ENCODE results near the gene PATJ. TPM values are rescaled to one million over a fixed set of nuclear protein-coding genes. Genes with fewer than 3 reads are reported as not detected.
"Not testable (repeated sequence)": the region's sequence is repeated elsewhere in the genome, so short reads cannot be mapped to it uniquely, and the experiment has no call there.

The PATJ gene
- total RNA-seq, 1 donor from 2014 or later: 5.1 TPM

DNA sequence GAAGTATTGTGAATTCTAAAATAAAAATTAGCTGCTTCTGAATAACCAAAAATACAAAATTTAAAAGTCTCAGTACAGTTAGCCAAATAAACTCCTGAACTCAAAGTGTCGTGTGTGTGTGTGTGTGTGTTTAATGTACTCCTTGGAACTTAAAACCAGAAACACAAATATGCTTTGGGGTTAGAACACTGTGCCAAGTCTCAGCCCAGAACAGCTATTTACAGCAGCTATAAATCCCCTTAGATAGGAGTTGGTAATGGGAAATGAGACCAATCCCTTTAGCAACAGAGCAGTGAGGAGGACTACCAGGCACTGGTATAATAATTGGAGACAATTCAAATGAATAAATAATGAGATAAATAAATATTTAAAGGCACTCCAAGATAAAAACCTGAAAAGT lies 83.1 kb downstream of the PATJ start:
- Mint-ChIP-seq H3K27me3 (no peaks in the 10 kb centered on the region), H3K4me1 (peaks cover 2% of the 10 kb centered on the region), H3K4me3 (no peak overlapping the region)

GRCh38 chr1:61828805-61829204 lies 86.5 kb downstream of the PATJ start:
- no peak for DNase-seq
- H3K4me3 Mint-ChIP-seq: no peak overlapping the region
- intact Hi-C loops (cut with micrococcal nuclease): no loop called here
- peaks cover 16% of the 10 kb centered on the region for H3K36me3 Mint-ChIP-seq (ENCODE audit: low read depth)
- no peaks in the 10 kb centered on the region for H3K27me3 Mint-ChIP-seq
- H3K4me1 Mint-ChIP-seq: peaks cover 2% of the 10 kb centered on the region
- no peak overlapping the region for H3K27ac Mint-ChIP-seq
- no peaks in the 10 kb centered on the region for H3K9me3 Mint-ChIP-seq

More for the DNA sequence above, 83.1 kb downstream of the PATJ start:
- Mint-ChIP-seq H3K9me3 (peaks cover 7% of the 10 kb centered on the region), H3K27ac (no peak overlapping the region), H3K36me3 (ENCODE audit: low read depth) (peaks cover 28% of the 10 kb centered on the region)
- DNase-seq: no peak
- intact Hi-C loops (cut with micrococcal nuclease): no loop called here

GRCh38 chr1:61836649-61837048 lies 94.4 kb downstream of the PATJ start:
- Mint-ChIP-seq H3K27ac (no peak overlapping the region), H3K4me1 (no peaks in the 10 kb centered on the region), H3K4me3 (no peak overlapping the region), H3K27me3 (no peaks in the 10 kb centered on the region), H3K36me3 (ENCODE audit: low read depth) (no peaks in the 10 kb centered on the region), H3K9me3 (no peaks in the 10 kb centered on the region)
- DNase-seq: no peak
- intact Hi-C loops (cut with micrococcal nuclease): no loop called here

GRCh38 chr1:61837607-61838006 lies 95.3 kb downstream of the PATJ start:
- H3K36me3 Mint-ChIP-seq (ENCODE audit: low read depth); H3K27ac Mint-ChIP-seq; H3K27me3 Mint-ChIP-seq; intact Hi-C loops (cut with micrococcal nuclease); H3K9me3 Mint-ChIP-seq; H3K4me3 Mint-ChIP-seq; H3K4me1 Mint-ChIP-seq; DNase-seq: not testable (repeated sequence)

- Mint-ChIP-seq H3K4me3 (no peak overlapping the region), H3K36me3 (ENCODE audit: low read depth) (no peaks in the 10 kb centered on the region), H3K27ac (no peak overlapping the region), H3K4me1 (peaks cover 2% of the 10 kb centered on the region), H3K9me3 (no peaks in the 10 kb centered on the region), H3K27me3 (no peaks in the 10 kb centered on the region)
- intact Hi-C loops (cut with micrococcal nuclease): loop anchor here (5.0 kb wide), 1 partner anchor 112 kb away; the partner anchor contains the start of gene TM2D1
- no peak for DNase-seq
Observed at GRCh38 chr1:61839679-61840078, 97.4 kb downstream of the PATJ start.

DNA sequence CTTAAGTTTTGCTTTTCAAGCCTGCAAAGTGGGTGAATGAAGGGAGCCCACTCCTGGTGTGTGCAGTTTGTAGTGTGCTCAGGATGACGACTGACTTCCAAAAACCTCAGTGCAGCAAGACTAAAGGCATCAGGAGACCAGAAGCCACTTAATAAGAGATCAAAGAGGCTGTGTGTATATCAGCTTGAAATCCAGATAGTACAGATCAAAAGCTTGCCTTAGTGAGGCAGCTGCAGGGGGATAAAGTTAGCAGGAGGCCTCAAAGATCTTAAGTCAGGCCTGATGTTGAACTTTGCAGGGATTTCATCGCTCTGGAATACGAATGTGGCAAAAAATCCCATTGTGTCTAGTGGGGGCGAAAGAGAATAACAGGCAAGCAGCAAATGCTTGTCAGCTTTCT lies 99.8 kb downstream of the PATJ start:
- Mint-ChIP-seq H3K36me3 (ENCODE audit: low read depth) (no peaks in the 10 kb centered on the region), H3K27me3 (no peaks in the 10 kb centered on the region), H3K4me3 (no peak overlapping the region), H3K9me3 (no peaks in the 10 kb centered on the region), H3K27ac (no peak overlapping the region), H3K4me1 (peaks cover 2% of the 10 kb centered on the region)
- DNase-seq: no peak
- intact Hi-C loops (cut with micrococcal nuclease): loop anchor here (5.0 kb wide), 1 partner anchor 115 kb away; the partner anchor contains the start of gene TM2D1

DNA sequence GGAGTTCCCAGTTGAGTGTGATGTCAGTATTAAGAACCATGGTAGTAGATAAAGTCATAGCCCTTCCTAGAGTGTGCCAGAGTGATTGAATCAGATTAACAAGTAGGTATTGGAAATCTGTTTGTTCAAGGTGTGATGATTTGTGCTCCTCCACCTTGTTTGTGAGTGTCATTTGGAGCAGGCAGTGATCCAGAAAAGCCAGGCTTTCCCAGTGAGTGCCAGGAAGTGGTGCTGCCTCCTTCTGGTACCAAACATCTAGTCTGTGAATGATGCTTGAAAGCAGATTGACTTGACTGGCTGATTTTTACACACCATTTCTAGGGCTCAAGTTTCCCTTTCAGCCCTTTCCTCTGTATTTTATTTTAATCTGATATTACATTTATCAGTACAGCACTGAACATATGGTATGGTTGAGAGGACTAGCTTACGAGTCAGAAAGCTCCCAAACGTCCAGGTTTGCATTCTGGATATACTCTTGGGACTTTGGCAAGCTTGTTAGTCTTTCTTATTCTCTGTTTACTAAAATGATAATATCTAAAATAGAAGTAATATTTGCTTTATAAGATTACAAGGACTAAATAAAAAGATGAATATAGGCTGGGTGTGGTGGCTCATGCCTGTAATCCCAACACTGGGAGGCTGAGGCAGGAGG lies 100.7 kb downstream of the PATJ start:
- H3K4me3 Mint-ChIP-seq: no peak overlapping the region

DNA sequence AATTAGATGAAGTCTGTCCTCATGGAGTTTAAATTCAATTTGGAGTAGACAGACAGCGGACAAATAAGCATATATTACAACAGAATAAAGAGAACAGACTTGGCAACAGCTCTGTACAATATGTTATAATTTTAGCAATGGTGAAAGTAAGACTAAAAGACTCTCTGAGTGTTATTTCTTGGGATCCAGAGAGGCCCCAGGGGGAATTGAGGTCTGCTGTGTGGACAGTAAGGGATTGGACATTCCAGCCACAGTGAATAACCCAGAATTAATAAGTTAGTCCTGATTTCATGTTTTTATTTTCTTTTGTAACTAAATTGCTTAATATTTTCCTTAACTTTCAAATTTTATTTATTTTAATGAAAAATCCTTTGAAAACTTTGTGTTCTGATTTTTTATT lies 101.7 kb downstream of the PATJ start:
- intact Hi-C loops (cut with micrococcal nuclease): loop anchor here (5.0 kb wide), 1 partner anchor 117 kb away; the partner anchor contains the start of gene TM2D1
- Mint-ChIP-seq H3K4me1 (peaks cover 2% of the 10 kb centered on the region), H3K36me3 (ENCODE audit: low read depth) (no peaks in the 10 kb centered on the region), H3K4me3 (no peak overlapping the region), H3K27me3 (no peaks in the 10 kb centered on the region), H3K9me3 (no peaks in the 10 kb centered on the region), H3K27ac (no peak overlapping the region)
- DNase-seq: no peak

More for the DNA sequence above, 100.7 kb downstream of the PATJ start:
- peak; percentile 54 for DNase-seq
- Mint-ChIP-seq H3K4me1 (peaks cover 2% of the 10 kb centered on the region), H3K27ac (no peak overlapping the region), H3K27me3 (no peaks in the 10 kb centered on the region), H3K9me3 (no peaks in the 10 kb centered on the region), H3K36me3 (ENCODE audit: low read depth) (no peaks in the 10 kb centered on the region)
- intact Hi-C loops (cut with micrococcal nuclease): loop anchor here (5.0 kb wide), 1 partner anchor 116 kb away; the partner anchor contains the start of gene TM2D1

DNA sequence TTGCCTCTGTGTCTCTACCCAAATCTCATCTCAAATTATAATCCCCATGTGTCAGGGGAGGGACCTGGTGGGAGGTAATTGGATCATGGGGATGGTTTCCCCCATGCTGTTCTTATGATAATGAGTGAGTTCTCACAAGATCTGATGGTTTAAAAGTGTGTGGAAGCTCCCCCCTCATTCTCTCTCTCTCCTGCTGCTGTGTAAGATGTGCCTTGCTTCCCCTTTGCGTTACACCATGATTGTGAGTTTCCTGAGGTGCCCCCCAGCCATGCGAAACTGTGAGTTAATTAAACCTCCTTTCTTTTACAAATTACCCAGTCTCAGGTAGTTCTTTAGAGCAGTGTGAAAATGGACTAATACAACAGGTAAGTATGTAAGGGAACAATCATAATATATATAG lies 102.4 kb downstream of the PATJ start:
- H3K27ac Mint-ChIP-seq; H3K36me3 Mint-ChIP-seq (ENCODE audit: low read depth); H3K4me1 Mint-ChIP-seq; H3K27me3 Mint-ChIP-seq; H3K9me3 Mint-ChIP-seq; DNase-seq; H3K4me3 Mint-ChIP-seq: not testable (repeated sequence)
- intact Hi-C loops (cut with micrococcal nuclease): loop anchor here (5.0 kb wide), 1 partner anchor 117 kb away; the partner anchor contains the start of gene TM2D1

- no peaks in the 10 kb centered on the region for H3K9me3 Mint-ChIP-seq
- H3K27me3 Mint-ChIP-seq: no peaks in the 10 kb centered on the region
- H3K36me3 Mint-ChIP-seq (ENCODE audit: low read depth): no peaks in the 10 kb centered on the region
- H3K27ac Mint-ChIP-seq: no peak overlapping the region
- H3K4me3 Mint-ChIP-seq: no peak overlapping the region
- intact Hi-C loops (cut with micrococcal nuclease): loop anchor here (10.0 kb wide), 2 partner anchors 396 to 1876 kb away; no protein-coding TSS in a partner anchor
- peaks cover 2% of the 10 kb centered on the region for H3K4me1 Mint-ChIP-seq
- no peak for DNase-seq
Observed at GRCh38 chr1:61851235-61851634, 109.0 kb downstream of the PATJ start.

GRCh38 chr1:61851849-61852669 lies 109.8 kb downstream of the PATJ start:
- H3K4me3 Mint-ChIP-seq: no peak overlapping the region
- H3K27ac Mint-ChIP-seq: no peak overlapping the region
- intact Hi-C loops (cut with micrococcal nuclease): loop anchor here (2.0 to 10.0 kb wide), 5 partner anchors 263 to 1877 kb away; no protein-coding TSS in a partner anchor
- H3K27me3 Mint-ChIP-seq: no peaks in the 10 kb centered on the region
- no peaks in the 10 kb centered on the region for H3K9me3 Mint-ChIP-seq
- peak; percentile 75 for DNase-seq
- H3K4me1 Mint-ChIP-seq: peaks cover 2% of the 10 kb centered on the region
- no peaks in the 10 kb centered on the region for H3K36me3 Mint-ChIP-seq (ENCODE audit: low read depth)

DNA sequence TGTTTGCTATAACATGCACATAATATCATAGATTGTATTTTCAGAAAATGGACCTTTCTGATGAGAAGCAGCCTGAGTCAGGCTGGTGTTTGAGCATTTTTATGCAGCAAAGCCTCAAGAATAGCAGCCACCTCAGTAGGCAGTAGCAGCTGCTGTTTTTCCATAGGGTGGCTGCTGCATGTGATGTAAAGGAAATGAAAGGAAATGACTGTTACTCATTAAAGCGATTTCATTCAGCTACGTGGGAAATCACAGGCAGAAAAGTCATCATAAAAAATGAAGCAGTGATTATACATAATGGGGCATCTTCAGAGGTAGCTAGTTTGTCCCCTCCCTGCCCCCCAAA lies 110.4 kb downstream of the PATJ start:
- Mint-ChIP-seq H3K36me3 (ENCODE audit: low read depth) (no peaks in the 10 kb centered on the region), H3K4me3 (no peak overlapping the region), H3K27ac (no peak overlapping the region), H3K4me1 (peaks cover 2% of the 10 kb centered on the region), H3K9me3 (no peaks in the 10 kb centered on the region), H3K27me3 (no peaks in the 10 kb centered on the region)
- DNase-seq: no peak
- intact Hi-C loops (cut with micrococcal nuclease): loop anchor here (2.0 to 10.0 kb wide), 5 partner anchors 264 to 1878 kb away; no protein-coding TSS in a partner anchor

- Mint-ChIP-seq H3K9me3 (no peaks in the 10 kb centered on the region), H3K36me3 (ENCODE audit: low read depth) (no peaks in the 10 kb centered on the region), H3K4me3 (no peak overlapping the region), H3K27me3 (no peaks in the 10 kb centered on the region), H3K4me1 (peaks cover 2% of the 10 kb centered on the region), H3K27ac (no peak overlapping the region)
- intact Hi-C loops (cut with micrococcal nuclease): loop anchor here (2.0 to 10.0 kb wide), 5 partner anchors 265 to 1879 kb away; no protein-coding TSS in a partner anchor
- DNase-seq: no peak
Observed at GRCh38 chr1:61853583-61853982, 111.3 kb downstream of the PATJ start.

DNA sequence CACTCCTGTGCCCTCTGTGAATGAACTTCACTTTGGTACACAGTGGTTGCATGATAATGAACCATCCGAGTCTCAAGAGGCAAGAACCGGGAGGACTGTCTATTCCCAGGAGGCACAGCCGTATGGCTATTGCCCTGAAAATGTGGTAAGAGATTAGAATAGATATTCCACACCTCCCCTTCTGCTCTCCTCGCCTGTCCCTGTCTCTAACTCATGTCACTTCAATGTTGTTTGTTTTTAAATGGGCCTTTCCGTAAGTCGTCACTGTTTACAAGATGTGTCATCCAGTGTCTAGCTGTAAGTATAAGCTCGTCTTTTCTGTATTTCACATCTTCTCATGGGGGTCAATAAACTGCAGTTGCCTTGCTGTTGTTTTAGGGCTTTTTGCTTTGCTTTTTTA lies 122.2 kb downstream of the PATJ start:
- Mint-ChIP-seq H3K27ac (no peak overlapping the region), H3K4me1 (no peaks in the 10 kb centered on the region), H3K36me3 (ENCODE audit: low read depth) (peaks cover 2% of the 10 kb centered on the region)

More for the DNA sequence above, 122.2 kb downstream of the PATJ start:
- intact Hi-C loops (cut with micrococcal nuclease): no loop called here
- Mint-ChIP-seq H3K4me3 (no peak overlapping the region), H3K27me3 (no peaks in the 10 kb centered on the region), H3K9me3 (no peaks in the 10 kb centered on the region)
- DNase-seq: no peak

All from activated CD4-positive, alpha-beta T cell treated with anti-CD3 and anti-CD28 coated beads, Interleukin-2, amount 10 ng/mL, durations not matched to agents 24 days and 14 days (primary cell).